Activated T-helper 9 cell treated with anti-CD3 and anti-CD28 coated beads, Interleukin-2, amount 50 U/mL, for 16 hours (primary cell): ENCODE data around the gene MTCL3.
A peak's percentile ranks its signal among the peaks of the same experiment; 100 is the strongest.

Source experiments
- DNase-seq: peaks from one replicate; pipeline ENCODE4 v3.0.0-alpha.2; 2020; ENCODE audit warnings: low read depth

Gene MTCL3

DNA sequence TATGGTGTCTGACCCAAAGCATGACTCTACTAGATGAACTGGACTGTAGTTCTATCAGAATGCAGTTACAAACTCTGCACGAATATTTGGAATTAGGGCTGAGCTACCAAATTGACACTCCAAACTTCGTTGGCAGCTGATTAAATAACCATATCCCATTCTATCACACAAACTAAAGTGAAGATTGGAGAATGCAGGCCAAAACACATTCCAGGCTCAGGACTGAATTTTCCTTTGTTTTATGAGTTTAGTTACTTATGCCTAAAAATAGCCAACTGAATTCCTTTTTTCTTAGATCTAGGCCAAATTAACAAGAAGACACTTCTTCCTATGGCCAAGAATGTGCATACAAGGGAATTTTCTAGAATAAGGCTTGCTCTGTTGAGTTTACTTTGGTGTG lies 50.2 kb downstream of the MTCL3 start:
- DNase-seq, result no peak

DNA sequence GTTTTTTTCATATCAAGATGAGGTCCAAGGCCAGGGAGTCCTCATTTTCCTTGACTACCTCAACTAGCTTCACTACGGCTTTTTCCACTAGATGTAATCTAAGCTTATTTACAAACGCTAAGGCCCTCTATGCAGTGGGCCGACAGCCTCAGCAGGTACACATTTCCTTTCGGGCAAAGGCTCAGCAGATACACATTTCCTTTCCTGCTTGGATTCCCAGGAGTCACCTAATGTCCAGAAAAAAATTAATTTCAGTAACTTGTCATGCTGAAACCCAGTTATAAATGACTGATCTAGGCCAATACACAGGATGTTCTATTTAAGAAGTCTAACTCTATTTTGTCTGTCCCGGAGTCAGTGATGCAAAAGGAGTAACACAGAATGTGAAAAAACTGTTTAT lies 52.7 kb downstream of the MTCL3 start:
- no peak for DNase-seq

DNA sequence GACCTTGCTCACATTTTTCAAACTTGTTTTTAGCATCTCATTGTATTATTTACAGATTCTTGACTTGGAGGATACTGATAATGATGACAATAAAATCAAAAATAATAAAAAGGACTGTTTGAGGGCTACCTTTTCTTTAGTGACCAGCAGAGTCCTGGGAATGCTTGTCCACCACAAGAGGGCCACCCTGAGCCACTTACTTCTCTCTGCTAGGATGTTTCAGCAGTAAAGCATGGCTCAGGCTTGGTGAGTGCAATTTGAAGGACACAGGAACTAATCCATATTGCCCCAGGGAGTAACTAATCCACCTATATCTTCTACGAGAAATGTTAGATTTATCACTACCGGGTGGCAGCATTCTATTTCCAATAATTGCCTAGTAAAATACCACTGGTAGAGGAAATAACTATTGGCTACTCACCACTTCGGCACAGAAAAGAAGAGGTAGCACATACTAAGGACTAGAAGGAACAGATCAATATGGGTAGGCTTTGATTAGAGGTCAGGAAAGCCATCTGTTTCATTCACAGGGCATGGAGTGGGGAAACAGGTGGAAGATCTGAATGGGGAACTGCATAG lies 54.2 kb downstream of the MTCL3 start:
- peak; percentile 40 for DNase-seq

DNA sequence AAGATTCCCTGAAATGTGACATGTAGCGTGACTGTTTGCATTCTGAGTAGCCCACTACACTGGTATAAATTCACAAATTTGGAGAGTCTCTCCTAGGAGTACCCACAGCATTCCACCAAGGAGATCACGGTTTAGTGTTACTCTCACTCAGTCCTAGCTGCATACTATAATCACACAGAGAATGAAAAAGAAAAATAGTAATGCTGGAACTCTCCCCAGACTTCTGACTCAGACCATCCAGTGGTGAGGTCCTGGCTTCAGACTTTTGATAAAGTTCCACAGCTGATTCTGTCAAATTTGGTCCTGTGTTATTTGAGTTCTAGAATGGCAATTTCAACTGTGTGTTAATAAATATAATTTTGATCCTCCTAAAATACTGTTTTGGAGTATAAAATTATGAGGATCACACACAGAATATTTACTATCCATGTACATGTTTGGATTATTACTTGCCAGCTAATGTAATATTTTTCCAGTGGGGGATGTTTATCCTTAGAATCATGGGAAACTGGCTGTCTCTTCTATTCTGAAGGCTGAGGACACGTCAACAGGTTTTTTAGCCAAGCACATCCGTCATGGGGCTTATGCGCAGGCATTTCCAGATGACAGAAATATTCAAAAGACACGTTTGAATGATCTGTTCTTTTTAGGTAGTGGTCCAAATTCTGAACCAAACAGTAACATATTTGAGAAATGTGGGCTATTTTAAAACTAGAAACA lies 54.8 kb downstream of the MTCL3 start:
- DNase-seq, result no peak

DNA sequence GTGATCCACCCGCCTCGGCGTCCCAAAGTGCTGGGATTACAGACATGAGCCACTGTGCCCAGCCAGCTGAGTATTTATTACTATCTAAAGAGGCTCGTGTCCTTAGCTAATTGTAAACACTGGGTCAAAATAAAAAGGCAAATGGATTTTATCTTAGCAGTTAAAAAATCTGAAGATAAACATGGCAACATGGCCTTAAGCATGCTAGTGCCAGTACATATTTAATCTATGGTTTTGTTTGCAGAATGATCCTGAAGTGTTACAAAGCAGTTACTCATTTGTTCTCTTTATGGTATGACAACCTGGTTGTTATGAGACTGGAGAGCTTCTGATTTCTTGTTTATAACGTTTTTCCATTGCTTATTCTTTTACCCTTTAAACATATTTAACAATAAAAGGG lies 56.1 kb downstream of the MTCL3 start:
- DNase-seq, result no peak

DNA sequence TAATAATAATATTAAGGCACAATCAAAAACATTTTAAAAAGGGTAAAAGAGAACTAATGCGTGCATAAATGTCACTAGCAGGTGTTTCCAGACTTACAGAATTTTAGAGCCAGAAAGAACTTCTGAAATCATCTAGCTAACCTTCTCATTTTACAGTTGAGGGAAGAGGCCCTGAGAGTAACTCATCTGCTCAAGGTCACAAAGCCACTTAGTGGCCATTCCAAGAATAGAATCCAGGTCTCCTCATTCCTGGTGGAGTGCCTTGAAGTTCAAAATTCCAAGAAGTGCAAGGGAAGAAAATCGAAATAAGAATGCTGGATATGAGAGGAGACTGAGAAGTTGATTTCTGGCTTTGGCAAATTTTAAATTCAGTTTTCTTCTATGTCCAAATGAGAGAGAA lies 56.8 kb downstream of the MTCL3 start:
- DNase-seq, result no peak

DNA sequence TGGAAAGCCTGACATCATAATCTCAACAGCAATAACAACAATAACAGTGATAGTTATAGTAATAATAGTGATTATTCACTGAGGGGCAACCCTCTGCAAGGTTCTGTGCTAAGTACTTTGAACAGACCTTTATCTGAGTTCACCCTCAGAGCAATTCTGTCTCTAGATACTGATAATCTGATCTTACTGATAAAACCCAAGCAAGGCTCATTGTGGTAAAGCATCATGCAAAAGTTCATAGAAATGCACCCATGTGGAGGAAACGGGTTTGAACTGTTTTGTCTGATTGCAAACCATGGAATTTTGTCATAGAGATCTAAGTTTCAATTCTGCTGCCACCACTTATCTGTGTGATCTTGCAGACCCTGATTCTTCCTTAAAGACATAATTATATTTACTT lies 58.7 kb downstream of the MTCL3 start:
- no peak for DNase-seq

DNA sequence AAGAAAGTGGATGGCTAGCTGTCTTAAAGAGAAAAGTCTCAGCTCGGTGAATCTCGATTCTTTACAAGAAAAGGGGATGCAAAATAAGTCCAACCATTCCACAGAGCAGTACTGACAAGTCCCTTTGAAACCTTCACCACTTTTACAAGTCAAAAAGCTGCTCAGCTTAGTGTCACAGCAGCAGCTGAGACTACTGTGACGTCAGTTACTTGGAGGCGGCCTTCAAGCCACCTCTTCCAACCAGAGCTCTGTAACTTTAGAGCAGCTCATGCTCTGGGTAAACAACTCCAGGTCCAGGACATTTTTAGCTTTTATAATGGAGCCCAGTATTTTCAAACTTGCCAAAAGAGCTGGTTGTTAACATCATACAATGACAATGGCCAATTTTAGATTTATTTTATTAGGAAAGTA lies 59.9 kb downstream of the MTCL3 start, which contains the start of gene KIAA0408:
Gene KIAA0408, minus strand, starts transcription at position 159 of the 411 bp plus-strand sequence. CDS start 5,408 bp downstream, outside the sequence.
- DNase-seq, result no peak

DNA sequence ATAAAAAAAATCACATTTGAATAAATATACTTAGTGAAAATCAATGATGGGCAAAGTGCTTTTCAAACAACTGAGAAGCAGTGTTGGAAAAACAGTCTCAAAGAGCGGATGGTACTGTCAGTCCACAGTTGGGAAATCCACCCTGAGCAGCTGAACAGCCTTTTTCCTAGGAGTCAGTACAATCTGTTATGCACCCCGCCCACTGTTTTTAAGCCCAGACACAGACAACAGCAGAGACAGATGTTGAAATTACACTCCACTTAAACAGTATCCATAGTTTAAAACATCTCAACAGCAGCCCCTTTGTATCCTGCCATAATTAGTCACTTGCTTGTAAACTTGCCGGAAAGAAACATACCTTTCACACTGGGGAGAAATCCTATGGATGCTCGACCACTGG lies 60.3 kb downstream of the MTCL3 start:
- DNase-seq, result no peak

DNA sequence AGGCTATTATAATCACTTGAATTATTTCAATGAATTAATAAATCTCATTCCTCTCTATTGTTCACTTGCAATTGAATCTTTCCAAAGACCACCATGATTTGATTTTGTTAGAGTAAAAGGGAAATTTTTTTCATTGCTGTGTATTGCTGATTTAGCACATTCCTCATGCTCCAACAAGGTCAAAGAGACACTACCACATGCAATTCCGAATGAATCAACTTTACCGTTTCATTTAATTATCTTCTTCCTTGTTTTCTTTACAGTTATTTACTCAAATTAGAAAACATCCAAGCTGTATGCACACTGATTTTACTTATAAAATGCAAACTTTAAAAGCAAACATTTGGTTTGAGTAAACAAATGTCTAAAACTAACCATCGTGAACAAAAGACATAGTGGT lies 60.9 kb downstream of the MTCL3 start:
- no peak for DNase-seq

DNA sequence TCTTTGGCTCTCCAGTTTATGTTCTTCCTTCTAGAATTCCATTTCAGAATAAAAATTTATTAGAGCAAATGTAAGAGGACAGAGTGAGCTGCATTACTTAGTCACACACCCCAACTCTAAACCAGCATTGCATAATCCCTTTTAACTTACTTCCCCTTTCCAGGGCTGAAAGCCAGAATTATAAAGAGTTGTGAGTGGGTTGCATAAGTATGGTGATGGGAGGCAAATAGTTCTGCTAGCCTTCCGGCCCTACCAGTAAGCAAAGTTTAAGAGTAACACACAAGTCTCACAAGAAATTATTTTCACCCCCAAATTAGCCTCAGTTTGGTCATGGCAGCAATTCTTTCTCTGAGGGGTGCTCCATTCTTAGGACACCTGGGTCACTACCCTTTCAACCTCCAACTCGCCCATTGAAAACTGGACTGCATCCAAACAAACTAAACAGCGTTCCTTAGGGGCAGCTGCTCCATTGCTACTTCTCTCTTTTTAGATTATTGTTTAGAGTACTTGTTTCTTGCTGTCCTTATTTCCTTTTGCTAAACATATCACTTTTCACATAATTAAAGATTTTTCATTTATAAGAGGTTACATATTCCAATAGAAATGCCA lies 61.6 kb downstream of the MTCL3 start:
- no peak for DNase-seq

DNA sequence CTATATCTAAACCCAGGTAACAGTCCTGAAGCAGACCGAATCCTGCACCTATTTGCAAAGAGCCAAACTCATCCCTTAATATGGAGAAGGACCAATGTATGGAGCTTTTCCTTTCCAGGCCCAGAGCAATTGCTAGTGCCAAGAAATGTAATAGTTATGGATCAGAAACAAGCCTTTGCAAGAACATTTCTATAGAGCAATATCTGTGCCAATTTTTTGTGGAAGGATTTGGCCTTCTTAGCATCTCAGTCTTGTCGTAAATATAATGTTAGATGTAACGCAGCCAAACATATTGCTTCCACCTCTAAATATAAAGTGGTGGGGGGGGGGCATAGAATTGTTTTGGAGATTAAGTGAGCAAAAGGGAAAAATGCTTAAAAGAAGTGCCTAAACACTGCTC lies 62.7 kb downstream of the MTCL3 start:
- no peak for DNase-seq

DNA sequence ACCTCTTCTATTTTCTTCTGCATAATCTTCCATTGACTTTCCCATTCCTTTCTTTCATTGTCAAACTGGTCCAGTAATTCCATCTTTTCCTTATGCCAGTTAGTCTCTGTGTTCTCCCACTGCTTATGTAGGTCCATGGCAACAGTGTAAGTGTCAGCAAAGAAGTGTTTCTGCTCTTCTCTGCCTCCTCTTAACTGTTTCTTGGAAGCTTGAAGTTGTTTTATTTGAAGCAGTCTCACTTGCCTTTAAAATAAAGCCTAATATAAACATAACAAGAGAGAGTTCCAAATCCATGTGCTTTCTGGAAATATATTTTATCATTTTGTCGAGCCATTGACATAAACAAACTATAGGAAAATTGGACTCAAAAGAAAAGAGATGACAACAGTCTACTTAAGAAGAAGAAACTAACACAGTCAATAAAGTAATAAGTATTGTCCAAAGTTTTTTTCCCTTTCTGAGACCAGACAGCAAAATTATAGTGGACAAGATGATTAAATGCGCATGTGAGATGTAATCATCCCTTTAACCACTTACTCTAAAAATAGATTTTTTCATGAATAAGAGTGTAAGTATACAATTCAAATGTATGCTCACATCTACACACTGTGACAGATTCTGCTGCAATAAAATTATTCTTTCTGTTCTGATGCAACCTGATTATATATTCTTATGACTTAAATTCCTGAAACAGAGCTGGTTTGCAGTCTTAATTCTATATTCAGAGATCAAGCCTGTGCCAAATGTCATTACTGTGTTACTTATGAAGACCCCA lies 65.1 kb downstream of the MTCL3 start:
- DNase-seq, result no peak

DNA sequence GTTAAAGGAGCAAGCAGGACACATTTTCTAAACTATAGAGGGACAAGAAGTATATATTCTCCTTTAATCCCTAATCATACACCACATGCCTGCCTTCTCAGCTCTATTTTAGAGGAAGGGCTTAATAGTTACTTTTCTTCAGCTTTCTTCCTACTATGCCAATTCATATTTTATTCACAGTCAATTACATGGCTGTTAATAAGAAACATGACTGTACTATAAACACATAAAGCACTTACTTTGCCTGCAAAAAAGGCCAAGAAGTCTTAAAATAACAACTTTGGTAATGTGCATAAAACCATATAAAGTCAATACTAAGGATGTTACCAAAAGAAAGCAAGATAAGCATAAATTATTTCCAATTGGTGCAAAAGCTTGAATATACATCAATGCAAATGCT lies 66.3 kb downstream of the MTCL3 start:
- no peak for DNase-seq

DNA sequence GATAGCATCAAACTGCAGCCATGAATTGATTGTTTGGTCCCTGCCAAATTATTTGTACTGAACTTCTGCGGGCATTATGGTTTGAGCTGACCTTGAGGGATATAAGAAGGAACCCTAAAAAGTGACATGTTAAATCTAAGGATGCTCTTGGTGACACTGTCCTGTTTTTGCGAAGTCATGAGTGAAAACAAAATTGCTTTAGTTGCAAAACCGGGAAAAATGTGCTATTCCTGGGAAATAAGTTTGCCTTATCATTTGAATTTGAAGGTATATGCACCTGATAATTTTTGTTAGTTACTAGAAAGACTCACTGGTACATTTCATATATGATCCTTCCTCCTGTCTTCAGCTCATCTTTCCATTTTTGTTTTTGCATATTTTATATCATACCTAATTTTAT lies 67.7 kb downstream of the MTCL3 start:
- DNase-seq, result no peak

DNA sequence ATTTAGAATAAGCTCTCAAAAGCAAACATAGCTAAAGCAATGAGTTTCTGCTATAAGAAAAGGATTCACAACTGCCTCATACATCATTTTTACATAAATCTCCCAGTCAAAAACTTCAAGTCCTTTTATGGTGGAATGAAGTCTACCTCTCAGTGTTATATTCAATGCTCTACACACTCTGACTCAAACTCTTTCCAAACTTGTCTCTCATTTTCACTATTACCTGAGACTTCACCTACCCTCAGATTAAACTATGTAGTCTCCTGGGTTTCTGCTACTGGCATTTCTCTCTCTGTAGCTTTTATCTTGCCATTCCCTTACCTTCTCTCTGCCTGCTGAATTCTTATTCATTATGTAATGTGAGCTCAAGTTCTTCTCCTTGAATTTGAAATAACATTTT lies 71.4 kb downstream of the MTCL3 start:
- DNase-seq, result no peak

DNA sequence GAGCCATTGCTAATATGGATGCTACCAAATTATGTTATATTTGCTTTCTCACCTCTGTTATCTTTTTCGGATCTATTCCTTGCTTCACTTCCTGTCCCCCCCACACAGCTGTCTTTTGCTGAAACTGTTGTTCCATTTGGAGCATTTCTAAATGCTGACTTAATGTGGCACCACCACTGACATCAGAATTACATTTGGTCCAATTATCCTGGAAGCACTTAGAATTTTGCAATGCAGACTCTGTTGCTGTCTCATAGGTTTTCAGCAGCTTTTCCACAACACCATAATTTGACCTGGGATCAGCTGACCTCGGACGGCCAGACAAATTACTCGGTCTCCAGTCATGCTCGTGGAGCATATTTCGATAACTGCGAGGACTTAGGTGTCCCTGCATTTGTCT lies 72.8 kb downstream of the MTCL3 start:
- no peak for DNase-seq

DNA sequence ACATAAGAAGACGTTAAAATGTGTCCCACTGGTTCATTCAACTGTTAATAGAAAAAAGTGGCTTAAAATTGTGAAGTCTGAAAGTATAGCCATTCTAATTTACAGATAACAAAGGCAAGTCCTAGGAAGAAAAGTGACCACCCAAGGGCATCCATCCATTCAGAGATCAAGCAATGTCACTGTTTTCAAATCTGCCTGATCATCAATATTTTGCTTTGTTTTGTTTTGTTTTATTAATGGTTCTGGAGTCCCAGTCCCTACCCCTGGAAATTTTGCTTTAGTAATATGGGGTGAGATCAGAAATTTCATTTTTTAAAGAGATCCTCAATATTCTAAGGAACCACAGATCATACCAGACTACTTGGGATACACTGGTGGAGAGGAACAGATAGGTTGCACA lies 77.3 kb downstream of the MTCL3 start:
- DNase-seq, result no peak

DNA sequence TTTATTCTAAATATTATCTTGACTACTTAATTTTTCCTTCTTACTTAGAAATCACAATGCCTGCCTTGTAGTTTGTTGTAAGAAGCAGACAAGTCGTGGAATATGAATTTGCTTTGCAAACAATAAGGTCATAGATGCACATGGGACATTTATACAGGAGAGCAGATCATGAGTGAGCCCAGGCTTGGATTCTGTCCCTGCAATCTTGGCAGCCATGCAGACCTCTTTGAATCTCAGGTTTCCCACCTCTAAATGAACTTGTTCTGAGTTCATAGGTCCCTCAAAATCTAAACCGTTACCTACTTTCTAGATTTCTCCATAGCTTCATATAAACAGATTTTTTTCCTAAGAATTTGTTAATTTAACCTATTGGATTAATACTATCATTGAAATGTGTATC lies 79.4 kb downstream of the MTCL3 start:
- DNase-seq, result no peak

DNA sequence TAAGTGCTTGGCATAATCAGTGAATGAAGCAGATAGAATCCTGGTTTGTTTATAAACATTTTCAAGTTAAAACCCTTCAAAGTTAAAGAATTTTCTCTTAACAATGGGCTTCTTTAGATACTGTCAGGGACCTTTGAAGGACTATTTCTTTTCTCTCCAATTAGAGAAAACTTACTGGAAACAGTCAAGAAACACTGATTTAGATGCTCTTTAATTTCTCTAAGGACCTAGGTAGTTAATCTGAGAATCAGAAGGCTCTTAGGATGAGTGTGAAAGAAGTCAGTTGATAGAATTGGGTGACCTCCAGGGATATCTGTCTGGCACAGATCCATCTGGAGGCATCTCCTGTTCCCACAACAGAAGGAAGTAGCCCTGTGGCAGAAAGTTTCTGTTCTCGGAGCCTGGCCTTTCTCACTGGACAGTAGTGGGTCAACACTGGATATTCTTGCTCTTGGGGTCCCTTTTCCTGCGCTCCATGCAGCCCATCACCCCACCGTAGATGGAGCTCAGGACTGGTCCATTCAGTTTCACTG lies 82.5 kb downstream of the MTCL3 start:
- DNase-seq, result no peak

DNA sequence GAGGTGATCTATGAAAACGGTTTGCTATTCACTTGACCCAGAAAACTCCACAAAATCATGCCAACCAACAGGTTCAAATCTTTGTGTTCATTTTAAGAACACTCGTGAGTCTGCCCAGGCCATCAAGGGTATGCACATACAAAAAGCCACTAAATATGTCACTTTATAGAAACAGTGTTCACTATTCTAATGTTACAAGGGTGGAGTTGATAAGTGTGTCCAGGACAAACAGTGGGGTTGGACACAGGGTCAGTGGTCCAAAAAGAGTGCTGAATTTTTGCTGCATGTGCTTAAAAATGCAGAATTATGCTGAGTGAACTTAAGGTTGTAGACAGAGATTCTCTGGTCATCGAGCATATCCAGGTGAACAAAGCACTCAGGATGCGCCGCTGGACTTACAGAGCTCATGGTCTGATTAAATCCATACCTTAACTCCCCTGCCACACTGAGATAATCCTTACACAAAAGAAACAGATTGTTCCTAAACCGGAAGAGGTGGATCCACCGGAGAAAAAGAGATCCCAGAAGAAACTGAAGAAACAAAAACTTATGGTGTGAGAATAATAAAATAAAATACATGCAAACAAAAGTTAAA lies 83.4 kb downstream of the MTCL3 start:
- DNase-seq, result no peak

DNA sequence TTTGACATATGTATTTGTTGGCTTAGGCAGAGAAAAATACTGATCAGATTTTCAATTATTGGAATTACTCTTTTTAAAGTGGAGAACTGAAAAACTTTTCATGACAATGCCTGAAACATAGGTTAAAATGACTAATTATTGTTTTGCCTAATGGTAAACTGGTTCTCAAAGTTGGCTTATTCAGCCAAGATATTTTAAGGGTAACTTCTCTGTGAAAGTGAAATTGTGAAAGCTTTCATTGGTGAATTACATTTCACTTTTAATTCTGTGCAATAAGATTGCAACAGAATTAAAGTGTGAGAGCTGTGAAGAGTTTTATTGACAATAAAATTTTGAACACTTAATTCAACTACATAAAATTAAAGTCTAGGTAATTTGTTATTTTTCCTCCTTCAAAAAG lies 84.5 kb downstream of the MTCL3 start:
- no peak for DNase-seq
